NCI-H2227 (cell line): Measurements from ENCODE around the gene NSG2.

ENCODE experiments used
- DNase-seq: peaks from one replicate; lab custom pipeline; 2025; ENCODE audit not compliant: unreplicated experiment; lab: John Stamatoyannopoulos, UW

Gene NSG2

DNA sequence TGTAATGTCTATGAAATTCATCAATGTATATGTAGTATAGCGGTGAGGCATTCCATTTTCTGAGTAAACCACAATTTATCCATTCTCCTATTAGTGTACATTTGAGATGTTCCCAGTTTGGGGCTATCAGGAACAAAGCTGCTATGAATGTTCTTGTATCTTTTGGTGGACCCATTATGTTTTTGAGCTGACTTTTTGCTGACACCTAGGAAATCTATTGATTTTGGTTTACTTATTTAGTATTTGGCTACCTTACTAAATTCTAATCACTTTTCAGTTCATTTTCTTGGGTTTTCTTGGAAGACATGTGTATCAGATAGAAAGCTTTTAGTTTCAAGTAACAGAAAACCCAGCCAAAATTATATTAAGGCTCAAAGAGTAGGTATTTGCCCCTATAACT lies 13.7 kb downstream of the NSG2 start:
- DNase-seq, result no peak

DNA sequence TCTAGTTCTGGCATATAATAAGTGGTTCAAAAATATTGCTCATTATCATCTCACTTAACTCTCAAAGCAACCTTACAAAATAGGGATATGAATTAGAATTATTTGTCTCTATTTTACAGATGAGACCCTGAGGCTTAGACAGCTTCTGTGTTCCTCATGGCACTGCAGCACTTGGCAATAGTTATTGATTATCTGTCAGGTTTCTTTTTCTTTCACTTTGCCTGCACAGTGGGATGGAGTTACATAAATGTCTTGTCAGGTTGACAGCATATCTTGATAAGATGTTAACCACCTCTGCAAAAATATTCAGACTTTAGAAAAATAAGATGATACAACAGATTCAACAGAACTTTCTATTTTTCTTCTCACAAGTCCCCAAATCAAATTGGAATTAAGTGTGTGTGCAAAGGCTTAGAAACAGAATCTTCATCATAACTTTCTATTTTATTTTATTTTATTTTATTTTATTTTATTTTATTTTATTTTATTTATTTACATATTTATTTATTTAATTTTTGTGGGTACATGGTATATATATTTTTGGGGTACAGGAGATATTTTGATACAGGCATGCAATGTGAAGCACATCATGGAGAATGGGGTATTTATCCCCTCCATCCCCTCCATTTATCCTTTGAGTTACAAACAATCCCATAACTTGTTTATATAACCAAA lies 17.7 kb downstream of the NSG2 start:
- DNase-seq, result no peak

DNA sequence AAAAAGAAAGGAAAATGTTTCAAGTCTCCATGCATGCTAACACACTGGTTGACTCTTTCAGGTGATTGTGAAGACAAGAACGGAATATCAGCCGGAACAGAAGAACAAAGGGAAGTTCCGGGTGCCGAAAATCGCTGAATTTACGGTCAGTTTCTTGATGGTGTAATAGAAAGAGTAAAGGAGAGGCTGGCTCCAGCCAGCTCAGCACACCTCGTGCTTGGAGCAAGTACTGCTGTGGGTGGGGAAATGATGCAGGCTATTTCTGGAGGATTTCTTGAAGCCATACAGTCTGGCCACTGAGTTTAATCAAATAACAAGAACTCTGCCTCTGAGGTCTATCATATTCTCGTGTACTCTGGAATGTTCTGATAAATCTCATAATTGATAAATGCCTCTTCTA lies 18.7 kb downstream of the NSG2 start:
- no peak for DNase-seq

DNA sequence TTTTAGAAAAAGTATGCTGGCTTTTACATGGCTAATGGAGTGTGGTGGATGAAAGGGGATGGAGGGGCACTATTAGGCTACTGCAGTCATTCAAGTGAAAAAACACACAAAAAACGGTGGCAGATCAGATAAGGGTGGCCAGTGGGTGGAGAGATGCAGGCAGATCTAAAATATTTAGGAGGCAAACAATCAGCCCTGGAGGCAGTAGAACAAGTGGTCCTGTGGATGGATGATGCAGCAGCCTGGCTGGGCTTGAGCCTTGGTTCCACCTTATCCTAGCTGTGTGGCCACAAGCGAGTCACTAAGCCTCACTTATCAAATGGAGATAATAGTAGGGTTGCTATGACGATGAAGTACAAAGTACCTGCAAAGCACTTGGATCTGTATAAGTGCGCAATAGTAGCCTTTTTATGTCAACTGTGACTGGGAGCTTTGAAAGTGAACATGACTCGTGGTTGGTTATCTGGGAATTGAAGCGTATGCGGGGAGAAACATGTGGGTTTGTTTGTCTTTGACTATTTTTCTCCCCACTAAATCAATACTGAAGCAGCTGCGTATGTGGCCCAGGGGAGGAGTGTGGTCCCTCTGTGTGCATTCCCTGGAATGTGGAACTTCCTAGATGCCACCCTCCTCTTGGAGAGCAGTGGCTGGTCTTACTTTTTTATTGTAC lies 20.2 kb downstream of the NSG2 start:
- no peak for DNase-seq

DNA sequence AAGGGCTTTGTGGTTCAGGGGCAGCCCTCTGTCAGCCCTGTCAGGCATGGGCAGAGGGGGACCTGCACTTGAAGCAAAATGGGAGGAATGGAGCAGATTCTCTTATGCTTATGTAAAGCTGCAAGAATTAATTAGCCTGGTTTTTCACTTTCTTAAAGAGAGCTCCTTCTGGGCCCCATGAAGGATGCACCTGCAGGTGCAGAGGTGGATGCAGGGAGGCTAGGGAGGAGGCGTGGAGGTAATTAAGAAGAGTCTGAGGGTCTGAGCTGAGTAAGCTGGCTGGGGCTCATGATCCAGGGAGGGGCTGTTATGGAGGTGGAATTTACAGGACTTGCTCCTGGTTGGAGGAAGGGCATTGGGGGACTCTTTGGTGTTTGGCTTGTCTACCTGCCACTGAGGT lies 22.0 kb downstream of the NSG2 start:
- DNase-seq, result no peak

DNA sequence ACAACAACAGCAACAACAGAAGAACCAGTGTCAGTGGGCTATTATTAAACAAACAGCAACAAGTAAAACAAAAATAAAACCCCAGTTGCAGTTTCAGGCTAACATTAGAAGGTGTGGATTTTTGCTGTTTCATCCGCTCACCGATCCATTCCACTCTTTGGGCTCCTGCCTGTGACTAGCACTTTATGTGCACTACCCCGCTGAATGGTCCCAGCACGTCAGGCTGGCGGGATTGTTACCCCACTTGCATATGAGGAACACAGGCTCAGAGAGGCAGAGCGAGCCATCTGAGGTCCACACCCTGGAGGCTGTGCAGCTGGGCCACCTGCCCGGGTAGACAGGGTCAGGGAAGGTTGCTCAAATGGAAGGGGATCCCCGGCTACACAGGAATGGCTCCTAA lies 26.0 kb downstream of the NSG2 start:
- DNase-seq, result no peak

DNA sequence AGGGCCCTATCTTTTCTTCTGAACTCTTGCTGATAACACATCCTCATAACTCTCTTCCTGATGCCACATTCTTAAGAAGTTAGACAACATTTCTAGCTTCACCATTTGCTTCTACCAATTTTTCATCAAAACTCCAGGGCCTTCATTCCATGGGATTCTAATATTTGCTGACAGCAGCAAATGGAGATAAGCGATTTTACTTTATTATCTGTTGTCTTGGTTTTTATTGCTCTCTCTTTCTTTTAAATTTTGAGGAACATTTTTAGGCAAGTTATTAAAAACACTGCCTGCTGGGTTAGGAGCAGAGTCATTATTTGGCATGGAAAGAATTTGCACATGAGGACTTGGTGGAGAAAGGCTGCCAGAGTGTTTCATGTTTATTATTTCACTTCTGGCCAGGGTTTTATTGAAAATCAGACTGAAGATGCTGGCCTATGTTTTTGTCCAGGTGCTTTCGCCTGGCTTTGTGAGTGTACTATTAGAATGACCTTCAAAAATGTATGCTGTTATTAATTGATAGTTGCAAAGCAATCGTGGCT lies 27.7 kb downstream of the NSG2 start:
- DNase-seq, result no peak

DNA sequence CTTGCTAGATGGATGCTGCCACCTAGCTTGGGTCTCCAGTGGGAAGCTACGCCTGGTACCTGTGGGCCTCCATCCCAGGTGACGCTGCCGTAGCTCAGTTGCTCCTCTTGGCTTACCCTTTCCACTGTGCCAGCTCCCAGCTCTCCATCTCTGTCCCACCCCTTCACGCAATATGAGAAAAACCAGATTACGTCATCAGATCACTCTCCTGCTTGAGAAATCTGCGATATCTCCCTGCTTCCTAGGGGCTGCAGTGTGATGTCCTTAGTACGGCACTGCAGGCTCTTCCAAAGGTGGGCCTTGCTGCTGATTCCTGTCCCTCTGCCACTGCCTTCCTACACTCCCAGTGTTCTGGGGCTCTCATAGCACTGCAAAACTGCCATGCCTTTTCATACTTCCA lies 28.9 kb downstream of the NSG2 start:
- DNase-seq, result no peak

DNA sequence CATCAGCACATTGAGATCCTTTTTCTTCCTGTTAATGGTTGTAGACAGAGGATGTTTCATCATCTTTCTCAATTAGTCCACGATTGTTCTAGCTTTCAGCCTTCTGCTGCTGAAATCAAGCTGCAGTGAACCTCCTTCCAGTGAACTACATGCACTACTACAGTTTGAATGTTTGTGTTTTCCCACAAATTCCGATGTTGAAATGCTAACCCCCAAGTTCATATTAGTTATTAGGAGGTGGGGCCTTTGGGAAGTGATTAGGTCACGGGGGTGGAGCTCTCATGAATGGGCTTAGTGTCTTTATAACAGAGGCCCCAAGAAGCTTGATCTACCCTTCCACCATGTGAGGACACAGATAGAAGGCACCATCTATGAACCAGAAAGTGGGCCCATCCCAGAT lies 32.9 kb downstream of the NSG2 start:
- no peak for DNase-seq

DNA sequence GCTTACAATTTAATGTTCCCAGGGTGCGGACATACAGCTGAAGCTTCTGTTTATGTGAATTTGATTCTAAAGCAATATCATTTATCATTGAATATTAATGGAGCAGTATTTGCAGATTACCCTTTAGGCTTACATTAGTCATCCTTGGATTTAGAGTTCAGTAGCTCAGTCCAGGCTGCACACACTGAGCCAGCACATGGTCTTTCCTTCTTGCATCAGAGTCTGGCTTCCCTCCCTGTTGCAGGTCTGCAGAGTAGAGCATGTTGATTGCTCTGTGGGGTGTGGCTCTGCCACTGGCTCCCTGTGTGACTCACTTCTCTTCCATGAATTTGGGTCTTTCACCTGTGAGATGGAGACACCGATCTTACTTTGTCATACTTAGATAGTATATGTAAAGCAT lies 36.8 kb downstream of the NSG2 start:
- no peak for DNase-seq

DNA sequence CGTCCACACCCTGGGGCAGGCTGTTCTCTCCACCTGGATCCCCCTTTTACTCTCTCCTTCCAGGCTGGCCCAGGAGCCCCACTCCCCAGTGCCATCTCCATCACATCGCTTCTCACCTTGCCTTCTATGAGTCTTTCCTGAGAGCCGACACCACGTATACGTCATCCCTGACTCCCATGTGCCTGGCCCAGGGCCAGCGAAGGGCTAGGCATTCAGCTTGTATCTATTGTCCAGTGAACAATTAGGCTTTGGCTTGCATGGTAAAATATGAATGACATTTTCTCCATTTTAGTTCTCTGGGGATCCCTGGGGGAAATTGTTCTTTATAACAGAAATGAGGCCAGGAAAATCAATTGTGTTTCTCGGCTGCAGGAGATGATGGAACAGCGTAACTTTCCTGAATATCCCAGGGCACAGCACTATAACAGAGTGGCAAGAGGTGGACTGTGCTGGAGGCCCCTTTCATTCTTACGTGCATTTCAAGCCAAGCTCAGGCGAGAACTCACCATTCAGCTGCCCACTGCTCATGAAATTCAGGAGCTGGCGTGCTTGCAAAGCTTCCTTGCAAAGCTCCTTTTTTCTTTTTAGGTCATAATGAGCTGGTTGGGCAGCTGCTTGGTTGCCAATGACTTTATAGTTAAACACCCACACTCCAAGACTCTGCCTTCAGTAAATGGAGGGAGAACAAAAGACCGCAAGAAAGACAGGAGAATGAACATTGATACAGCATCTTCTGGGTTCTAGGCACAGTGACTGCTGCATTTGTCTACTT lies 37.7 kb downstream of the NSG2 start:
- no peak for DNase-seq

DNA sequence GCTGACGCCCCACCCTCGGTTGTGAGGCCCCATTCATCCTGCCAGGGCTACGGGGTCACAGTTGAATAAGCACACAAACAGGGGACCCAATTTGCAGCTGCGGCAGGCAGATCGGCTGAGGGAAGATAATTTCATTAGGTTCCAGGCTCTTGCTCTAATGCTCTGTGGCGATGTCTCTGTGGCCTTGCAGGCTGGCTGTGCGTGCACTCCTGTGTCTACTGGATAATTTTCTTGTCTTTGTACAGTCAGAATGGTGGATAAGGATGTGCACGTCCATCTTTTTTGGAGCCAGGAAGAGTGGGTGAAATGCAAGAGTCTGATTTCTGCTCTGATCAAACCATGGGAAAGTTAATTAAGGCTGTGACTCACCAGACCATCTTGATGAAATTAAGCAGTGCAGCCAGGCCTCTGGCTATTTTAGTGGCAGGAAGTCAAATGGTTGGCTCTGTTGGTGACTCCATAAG lies 39.2 kb downstream of the NSG2 start:
- no peak for DNase-seq

DNA sequence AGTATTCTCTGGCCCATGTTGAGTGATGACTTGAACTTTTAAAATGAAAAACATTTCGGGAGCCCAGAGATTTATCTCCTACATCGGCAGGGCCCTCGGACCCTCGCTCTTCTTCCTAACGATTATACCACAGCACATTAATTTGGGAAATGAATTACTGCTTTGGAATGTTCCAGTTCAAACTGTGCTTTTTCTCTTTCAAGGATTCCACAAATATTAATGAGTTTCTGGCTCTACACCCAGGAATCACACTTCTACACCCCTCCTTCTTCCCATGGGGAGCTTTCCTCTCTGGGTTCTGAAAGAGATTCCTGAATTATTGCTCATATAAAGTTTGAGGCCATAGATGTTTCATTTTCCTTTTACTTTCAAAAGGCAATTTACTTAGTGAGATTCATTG lies 41.2 kb downstream of the NSG2 start:
- no peak for DNase-seq

DNA sequence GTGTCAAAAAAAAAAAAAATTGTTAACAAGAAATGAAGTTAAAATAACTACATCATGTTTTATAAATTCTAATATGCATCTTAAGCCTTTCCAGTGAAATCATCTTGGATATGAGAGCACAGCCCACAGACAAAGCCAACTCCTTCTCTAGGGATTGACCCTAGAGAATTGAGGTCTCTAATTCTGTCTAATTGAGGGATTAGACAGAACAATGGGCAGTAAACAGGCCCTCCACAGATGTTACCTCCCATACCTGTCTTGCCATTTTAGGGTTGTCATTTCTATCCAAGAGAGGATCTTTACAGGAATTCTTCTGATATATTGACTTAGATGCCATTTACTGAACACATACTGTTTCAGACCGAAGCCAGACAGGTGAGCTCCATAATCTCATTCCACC lies 42.3 kb downstream of the NSG2 start:
- DNase-seq, result no peak

DNA sequence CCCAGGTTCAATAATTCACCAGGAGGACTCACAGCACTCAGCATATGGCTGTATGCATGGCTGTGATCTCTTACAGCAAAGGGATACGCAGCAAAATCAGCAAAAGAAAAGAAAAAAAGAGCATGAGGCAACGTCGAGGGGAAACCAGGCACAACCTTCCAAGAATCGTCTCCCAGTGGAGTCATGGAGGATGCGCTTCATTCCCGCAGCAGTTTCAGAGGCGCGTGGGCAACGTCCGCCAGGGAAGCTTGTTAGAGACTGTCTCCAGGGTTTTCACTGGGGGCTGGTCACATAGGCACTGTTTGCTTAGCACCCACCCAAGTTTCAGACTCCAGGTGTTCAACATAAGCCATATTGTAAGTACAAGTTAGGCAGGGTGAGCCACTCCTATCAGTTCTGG lies 44.6 kb downstream of the NSG2 start:
- no peak for DNase-seq

DNA sequence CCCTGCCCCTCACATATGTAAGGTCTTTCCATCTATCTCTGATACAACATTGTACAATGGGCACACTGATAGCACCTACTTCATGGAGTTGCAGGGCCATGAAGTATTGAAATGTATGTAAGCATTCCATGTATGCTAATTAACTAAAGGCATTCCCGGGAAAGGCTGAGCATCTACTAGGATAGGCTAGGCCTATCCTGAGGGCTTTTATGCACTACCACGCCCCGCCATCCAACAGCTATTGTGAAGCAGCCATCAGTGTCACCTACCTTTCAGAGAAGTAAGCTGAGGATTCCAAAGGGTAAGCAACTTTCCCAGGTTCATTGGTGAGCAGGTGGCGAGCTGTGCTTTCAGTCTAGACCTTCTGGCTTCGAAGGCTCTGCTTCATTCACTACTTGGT lies 47.6 kb downstream of the NSG2 start:
- no peak for DNase-seq

DNA sequence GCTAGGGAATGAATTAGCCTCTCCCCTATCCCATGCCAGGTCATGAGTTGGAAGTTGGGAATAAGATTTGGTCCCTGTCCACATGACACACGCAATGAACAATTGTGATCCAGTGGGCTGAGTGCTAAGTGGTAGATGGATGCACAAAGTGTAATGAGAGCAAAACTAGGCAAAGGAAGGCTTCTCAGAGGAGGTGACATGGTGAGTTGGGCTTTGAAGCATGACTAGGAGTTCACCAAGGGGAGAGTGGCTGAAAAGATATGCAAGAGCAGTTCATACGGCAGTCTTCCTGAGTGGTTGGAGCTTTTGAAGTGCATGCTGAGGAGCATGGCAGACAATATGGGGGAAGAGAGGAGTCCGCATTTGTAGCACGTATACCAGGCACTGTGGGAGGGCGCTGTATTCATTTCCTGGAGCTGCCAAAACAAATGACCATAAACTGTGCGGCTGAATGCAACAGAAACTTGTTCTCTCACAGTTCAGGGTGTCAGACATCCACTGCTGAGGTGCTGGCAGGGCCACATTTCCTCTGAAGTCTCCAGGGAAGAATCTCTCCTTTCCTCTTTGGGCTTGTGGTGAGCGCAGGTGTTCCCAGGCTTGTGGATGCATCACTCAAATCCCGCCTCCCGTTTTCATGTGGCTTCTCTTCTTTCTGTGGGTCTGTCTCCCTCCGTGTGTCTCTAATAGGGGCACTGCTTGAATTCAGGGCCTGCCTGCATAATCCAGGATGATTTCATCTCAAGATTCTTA lies 49.5 kb downstream of the NSG2 start:
- no peak for DNase-seq

DNA sequence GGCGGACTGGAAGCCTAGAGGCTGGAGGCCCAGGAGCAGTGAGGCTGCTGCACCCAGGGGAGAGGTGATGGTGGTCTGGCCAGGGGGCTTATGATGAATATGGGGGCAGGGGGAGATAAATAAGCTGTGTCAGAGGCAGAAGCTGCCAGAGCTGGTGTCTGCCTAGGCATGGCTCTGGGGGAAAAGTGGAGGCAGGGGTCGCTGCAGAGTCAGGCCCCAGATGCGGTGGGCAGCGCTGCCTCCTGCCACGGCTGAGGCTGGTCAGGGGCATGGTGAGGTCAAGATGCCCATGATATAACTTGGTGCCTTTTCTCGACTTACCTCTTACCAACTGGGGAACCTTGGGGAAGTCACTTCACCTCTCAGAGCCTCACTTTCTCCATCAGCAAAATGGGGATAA lies 51.1 kb downstream of the NSG2 start:
- no peak for DNase-seq

DNA sequence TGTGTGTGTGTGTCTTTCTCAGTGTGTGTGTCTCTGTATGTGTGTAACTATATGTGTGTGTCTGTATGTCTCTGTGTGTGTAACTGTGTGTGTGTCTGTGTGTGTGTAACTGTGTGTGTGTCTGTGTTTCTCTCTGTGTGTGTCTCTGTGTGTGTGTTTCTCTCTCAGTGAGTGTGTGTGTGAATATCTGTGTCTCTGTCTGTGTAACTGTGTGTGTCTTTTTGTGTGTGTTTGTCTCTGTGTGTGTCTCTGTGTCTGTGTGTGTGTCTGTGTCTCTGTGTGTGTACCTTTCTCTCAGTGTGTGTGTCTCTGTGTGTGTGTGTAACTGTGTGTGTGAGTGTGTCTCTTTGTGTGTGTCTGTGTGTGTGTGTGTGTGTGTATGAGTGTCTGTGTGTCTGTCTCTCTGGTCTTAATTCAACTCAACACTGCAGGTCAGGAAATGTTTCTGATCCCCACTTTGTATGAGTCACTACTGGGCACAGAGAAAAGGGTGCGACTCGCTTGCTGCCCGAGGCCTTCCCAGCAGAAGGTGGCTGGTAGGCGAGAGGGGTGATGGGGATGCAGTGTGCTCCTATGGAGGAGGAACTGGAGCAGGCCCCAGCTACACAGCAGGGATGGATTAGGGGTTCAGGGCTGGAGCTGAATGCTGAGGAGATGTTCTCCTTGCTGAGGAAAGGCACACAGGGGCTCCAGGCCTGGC lies 52.1 kb downstream of the NSG2 start:
- DNase-seq, result no peak

DNA sequence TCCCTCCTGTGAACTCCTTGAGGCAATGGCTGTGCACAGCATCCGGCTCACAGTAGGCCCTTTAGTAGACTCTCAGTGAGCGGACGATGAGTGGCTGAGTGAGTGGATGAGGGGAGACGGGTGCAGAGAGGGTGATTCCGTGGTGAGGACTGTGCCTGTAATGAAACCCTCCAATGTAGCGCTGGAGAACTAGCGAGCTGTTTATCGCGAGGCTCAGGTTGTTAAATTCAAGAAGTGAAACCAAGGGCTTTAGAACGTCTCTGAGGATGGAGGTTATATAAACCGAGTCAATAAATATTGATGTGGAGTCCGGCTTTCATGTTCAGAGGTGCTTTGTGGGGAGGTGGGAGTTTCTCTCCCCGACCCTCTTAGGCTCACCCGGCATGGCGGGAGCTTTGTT lies 53.2 kb downstream of the NSG2 start:
- no peak for DNase-seq

DNA sequence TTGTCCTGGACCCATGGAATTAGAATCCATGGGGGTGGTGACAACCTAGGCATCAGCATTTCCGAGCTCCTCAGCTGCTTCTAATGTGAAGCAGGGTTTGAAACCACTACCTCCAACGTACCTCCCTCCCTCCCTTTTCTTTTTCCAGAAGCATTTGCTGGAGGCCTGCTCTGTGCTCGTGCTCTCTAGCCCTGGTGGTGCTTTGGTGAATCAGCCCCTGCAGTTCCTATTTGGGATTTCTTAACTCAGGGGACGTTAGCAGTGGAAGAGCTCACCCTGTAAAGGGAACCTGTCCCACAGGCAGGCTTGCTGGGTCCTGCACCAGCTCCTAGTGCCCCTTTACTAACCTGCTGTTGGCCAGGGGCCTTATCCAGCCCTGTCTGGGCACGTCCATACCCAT lies 55.0 kb downstream of the NSG2 start:
- no peak for DNase-seq
